Stimulated activated CD4-positive, alpha-beta T cell treated with anti-CD3 and anti-CD28 coated beads, Interleukin-1b, Interleukin-23, amount 100 ng/mL, for 48 hours (primary cell): ENCODE measurements around the gene CACTIN.
"Not testable (repeated sequence)": the region's sequence is repeated elsewhere in the genome, so short reads cannot be mapped to it uniquely, and the experiment has no call there.

Experiments
- DNase-seq: peaks from one replicate; pipeline ENCODE4 v3.0.0-alpha.2; 2020

CACTIN gene

GRCh38 chr19:3661284-3662238 lies 35.0 kb upstream of the CACTIN start:
- DNase-seq: no peak

DNA sequence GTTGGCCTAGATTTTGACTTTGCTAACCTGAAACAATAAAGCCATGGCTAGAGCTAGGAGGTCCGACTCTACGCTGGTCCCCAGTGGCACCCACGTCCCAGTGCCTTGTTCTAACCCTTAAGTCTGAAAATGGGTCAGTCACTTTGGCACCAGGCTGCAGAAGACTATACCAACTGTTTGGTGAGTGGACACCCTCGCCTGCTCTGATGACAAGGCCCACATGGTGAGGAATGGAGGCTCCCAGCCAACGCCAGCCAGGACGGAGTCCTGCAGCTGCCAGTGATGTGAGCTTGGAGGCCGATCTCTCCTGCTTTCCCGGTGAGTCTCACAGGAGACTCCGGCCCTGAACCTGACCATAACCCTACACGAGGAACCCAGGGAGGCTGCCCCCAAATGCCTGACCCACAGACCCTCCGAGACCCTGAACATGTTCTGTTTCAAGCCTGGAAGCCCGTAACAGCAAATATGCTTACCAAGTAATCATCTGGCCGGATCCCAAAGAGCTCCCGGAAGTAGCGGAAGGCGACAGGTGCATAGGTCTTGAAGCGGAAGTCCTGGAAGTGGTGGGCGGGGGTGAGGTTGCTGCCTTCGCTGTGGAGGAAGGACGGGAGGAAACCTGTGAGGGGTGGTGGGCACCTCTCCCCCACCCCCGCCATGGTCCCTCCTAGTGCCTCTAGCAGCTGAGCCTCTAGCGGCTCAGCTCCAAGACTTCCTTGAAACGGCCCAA lies 34.1 kb upstream of the CACTIN start:
- DNase-seq: no peak

- DNase-seq: no peak
Measured at GRCh38 chr19:3659746-3660112, 33.1 kb upstream of the CACTIN start.

GRCh38 chr19:3658870-3659745 lies 32.5 kb upstream of the CACTIN start:
- DNase-seq: no peak

- no peak for DNase-seq
Measured at GRCh38 chr19:3658004-3658869, 31.6 kb upstream of the CACTIN start.

- DNase-seq: no peak
Measured at GRCh38 chr19:3657395-3657769, 30.8 kb upstream of the CACTIN start.

GRCh38 chr19:3656747-3657394 lies 30.3 kb upstream of the CACTIN start:
- no peak for DNase-seq

GRCh38 chr19:3656073-3656746 lies 29.6 kb upstream of the CACTIN start:
- no peak for DNase-seq

DNA sequence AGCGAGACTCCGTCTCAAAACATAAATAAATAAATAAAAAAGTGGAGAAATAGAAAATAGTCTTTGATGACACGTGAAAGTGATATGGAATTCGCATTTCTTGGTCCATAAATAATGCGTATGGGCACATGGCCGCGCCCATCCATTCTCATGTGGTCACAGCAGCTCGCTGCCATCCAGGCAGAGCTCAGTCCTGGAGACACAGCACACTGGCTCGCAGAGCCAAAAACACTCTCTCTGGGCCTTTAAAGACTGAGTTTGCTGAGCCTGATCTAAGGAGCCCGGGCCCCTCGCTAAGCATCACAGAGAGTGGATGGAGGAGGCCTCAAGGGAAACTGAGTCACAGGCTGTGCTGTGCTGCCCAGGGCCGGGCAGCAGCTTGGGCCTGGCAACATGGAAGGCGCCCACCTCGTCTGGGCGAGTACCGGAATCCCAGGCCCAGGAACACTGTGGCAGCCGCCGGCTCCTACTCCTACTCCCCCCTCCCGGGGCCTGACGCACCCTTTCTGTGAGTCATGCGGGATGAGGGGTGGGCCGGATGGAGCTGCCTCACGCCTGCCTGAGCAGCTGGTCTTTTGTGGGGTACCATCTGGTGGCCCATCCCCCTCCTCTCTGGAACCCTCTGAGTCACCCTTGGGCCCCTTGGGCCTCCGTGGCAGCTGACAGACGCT lies 28.9 kb upstream of the CACTIN start:
- no peak for DNase-seq

GRCh38 chr19:3653865-3654513 lies 27.4 kb upstream of the CACTIN start:
- no peak for DNase-seq

DNA sequence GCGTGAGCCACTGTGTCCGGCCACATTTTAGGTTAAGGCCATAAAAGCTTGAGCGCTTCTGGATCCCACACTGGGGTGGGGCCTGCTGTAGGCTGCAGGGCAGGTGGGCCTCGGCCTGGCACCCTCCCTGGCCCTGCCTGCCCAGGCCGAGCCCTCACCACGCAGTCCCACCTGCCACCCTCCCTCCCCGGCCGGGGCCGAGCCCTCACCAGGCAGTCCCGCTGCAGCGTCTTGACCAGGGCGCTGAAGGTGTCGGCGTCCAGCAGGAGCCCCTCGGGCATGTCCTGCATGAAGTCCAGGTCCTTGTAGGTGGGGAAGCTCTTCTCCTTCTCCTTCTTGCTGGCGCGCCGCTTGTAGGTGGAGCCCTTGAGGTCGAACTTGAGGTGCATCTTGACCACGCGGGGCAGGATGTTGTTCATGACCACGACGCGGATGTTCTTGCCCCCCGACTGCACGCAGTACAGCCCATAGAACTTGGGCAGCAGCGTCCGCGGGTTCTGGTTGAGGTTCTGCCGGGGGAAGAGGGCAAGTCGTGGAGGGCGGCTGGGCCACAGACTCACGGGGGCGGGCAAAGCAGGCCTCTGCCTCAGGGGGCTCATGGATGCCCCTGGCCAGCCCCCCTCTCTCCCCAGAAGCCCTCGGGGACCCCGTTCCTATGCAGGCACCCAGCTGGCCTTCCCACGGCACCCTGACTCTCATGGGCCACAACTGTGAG lies 26.6 kb upstream of the CACTIN start:
- no peak for DNase-seq

DNA sequence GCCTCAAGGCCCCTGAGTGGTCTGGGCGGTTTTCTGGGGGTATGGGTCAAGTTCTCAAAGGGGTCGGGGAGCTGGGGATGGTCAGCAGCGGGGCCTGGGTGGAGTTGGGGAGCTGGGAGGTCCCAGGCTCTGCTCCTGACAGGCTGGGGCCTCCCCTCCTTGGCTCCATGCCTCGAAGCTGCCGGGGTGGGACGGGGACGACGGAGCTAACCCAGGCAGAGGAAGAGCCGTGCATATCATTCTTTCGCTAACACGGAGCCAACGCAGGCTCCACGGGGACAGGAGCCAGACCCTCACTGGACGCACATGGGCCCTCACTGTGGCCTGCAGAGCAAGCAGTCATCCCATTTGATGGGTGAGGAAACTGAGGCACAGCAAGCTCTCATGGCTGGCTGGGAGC lies 25.8 kb upstream of the CACTIN start:
- no peak for DNase-seq

- no peak for DNase-seq
Measured at GRCh38 chr19:3651684-3652083, 25.1 kb upstream of the CACTIN start.

DNA sequence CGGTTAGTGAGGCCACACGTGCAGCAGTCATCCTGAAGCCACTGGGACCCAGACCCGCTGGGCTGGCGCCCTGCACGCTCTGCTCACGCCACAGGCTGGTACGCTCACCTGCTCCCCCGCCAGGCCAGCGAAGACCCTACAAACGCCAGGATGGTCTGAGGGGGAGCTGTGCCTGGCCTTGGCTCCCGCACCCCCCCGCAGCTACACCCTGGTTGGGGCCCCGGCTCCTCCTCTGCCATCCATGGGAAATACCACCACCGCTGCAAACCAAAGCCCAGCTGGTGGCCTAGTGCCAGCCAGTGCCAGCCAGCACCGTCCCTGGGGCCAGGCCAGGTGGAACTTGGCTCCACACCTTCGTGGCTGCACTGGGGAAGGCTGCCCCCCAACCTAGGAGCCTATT lies 23.3 kb upstream of the CACTIN start:
- DNase-seq: no peak

DNA sequence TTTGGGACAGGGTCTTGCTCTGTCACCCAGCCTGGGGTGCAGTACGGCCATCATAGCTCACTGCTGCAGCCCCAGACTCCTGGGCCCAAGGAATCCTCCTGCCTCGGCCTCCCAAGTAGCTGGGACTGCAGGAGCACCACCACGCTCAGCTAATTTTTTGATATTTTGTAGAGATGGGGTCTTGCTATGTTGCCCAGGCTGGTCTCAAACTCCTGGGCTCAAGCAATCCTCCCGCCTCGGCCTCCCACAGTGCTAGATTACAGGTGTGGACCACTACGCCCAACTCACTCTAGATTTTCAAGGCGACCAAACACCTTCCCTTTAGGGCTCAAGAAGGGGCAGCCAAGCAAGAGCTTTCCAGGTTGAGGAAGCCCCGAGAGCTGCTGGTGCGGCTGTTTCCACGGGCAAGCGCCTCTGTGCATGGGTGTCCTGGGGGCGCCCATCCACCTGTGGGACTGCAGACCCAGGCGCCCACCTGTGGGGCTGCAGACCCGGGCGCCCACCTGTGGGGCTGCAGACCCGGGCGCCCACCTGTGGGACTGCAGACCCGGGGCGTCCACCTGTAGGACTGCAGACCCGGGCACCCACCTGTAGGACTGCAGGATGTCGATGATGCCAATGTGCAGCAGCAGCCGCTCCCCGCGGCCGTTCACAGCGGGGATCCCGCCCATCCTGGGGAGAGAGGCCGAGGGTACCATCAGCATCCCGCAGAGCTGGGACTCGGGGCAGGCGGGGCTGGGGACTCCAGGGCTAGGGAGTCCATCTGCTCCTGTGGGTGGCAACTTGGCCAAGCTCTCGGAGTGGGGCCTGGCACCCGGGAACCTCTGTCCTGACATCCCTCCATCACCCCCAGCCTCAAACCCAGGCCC lies 21.7 kb upstream of the CACTIN start:
- DNase-seq: no peak

DNA sequence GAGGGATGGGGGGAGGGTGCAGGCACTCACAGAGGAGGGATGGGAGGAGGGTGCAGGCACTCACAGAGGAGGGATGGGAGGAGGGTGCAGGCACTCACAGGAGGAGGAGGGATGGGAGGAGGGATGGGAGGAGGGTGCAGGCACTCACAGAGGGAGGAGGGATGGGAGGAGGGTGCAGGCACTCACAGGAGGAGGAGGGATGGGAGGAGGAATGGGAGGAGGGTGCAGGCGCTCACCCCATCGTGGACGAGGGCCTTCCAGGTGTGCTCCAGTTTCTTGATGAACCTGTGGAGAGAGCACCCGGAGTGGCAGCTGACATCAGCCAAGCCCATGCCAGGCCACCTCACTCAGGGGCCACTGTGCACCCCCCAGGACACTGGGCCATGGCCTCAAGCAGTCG lies 20.5 kb upstream of the CACTIN start:
- not testable (repeated sequence) for DNase-seq

DNA sequence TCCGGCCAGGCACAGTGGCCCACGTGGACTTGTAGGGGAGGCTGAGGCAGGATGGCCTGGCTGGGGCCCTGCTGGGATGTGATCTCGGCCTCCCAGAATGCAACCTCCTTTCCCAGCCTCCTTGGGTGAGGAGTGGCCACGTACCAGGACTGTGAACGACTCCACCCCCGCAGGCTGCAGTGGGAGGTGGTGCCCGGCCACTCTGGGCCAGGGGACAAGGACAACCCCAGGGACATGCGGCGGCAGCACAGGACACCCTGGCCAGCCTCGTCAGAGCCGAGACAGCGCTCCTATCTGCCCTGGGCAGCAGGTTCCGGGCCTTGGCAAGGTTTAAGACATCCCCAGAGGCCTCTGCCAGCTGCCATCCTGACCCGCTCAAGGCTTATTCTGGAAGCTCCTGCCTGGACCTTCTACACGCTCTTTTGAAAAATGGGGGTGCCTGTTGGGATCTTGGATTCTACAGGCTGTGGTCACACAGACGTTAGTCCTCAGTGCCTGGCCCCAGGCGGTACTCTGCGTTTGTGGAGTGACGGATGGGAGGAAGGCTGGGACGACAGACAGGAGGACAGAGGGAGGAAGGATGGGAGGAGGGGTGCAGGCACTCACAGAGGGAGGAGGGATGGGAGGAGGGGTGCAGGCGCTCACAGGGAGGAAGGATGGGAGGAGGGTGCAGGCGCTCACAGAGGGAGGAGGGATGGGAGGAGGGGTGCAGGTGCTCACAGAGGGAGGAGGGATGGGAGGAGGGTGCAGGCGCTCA lies 19.9 kb upstream of the CACTIN start:
- DNase-seq: no peak
